PC-3 (cell line): ENCODE results near the gene SEMA4A.

Experiments
- EZH2 ChIP-seq: fragments of 300-600 bp; sonication (generic); IDR thresholded peaks from one replicate; pipeline ENCODE4 v1.6.1; 2017; ENCODE audit warnings: antibody characterized with exemption, mild to moderate bottlenecking, low read length; ENCODE audit not compliant: unreplicated experiment
- EZH2phosphoT487 ChIP-seq: fragments of 300-600 bp; sonication (generic); IDR thresholded peaks from 2 replicates; pipeline ENCODE4 v1.6.1; 2018; ENCODE audit warnings: mild to moderate bottlenecking, antibody characterized with exemption, low read length, borderline replicate concordance
- TF ChIP-seq, protein P1 (sequence below): fragments of 300-600 bp; sonication (generic); conservative IDR thresholded peaks from 2 replicates; pipeline ENCODE4 v1.5.1; 2017; ENCODE audit warnings: antibody characterized with exemption, low read depth, mild to moderate bottlenecking, low read length

DNA sequence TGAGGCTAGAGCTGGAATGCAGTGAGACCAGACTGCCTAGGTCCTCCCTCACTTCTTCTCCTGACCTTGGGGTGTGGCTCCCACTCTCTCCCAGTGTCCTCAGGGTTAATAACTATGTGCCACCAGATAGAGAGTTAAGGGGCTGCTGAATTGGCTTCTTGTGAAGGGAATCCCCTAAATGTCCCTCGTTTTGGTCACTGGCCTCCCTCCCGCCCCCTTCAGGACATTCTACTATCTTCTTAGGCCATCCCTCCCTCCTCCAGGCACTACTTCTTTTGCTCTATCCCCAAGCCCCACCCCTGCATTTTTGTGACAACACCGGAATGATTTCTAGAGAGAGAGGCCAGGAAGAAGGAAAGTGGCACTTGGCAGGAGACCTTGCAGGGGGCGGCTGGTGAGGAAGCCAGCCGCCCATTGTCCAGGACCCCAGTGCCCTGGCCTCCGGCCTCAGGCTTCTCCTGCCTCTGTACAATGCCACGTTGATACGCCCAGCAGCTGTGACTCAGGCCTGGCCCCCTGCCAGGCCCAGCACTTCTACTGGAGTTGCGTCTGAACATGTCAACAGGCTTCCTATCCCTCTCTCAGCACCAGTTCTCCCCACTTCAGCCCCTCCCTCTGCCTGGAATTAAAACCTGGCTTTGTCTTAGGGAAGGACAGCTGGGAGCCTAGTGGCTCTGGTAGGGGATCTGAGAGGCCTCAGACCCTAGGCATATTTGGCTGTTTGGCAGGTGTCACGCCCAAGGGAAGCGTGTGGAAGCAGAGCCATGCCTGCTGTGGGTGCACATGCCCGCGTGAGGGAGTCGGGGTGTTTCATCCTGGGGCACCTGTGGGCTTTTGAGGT, 29.8 kb upstream of the SEMA4A start:
- TF ChIP-seq, protein P1, sequence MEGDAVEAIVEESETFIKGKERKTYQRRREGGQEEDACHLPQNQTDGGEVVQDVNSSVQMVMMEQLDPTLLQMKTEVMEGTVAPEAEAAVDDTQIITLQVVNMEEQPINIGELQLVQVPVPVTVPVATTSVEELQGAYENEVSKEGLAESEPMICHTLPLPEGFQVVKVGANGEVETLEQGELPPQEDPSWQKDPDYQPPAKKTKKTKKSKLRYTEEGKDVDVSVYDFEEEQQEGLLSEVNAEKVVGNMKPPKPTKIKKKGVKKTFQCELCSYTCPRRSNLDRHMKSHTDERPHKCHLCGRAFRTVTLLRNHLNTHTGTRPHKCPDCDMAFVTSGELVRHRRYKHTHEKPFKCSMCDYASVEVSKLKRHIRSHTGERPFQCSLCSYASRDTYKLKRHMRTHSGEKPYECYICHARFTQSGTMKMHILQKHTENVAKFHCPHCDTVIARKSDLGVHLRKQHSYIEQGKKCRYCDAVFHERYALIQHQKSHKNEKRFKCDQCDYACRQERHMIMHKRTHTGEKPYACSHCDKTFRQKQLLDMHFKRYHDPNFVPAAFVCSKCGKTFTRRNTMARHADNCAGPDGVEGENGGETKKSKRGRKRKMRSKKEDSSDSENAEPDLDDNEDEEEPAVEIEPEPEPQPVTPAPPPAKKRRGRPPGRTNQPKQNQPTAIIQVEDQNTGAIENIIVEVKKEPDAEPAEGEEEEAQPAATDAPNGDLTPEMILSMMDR = peak; percentile 61
- TF ChIP-seq EZH2 = no peak
- no peak for TF ChIP-seq EZH2phosphoT487
